ENCODE results near the gene FAM117A. TPM values are rescaled to one million over a fixed set of nuclear protein-coding genes. Genes with fewer than 3 reads are reported as not detected.

Gene FAM117A
- total RNA-seq, 1 experiment from 2014 or later = 41.5 TPM

DNA sequence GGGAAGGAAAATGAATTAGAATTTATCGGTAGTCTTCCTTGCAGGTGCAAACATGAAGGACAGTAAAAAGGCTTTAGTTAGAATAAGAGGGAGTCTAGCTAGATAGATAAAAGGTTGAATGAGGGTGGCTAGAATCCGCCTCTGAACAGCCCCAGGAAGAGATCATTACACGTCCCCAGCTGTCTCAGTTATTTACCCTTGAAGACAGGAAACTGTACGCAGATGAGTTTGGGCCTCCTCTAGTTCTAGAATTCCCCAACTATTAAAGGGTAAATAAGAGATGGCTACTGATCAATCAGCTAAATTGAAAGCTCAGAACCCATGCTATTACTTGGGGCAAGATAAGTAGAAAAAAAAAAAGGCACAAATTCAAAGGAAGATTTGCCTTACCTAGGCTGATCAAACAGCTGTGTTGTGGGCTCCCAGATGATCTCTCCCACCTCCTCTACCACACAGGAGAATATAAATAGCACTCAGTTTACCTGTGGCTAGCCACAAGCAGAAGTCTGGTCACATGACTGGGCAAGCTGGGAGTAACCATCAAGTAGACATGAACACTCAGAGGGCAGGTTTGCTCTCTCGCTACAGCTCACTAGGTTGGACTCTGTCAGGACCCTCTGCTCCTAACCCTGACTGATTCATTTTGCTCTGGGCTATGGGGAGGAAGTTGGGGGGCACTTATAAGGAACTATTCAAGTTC, 17.0 kb downstream of the FAM117A start:
- Mint-ChIP-seq H3K27ac (ENCODE audit: unreplicated experiment) (no peak overlapping the region), H3K4me1 (ENCODE audit: low read depth, unreplicated experiment) (peaks cover 12% of the 10 kb centered on the region), H3K27me3 (ENCODE audit: insufficient read depth, unreplicated experiment) (no peaks in the 10 kb centered on the region), H3K9me3 (ENCODE audit: unreplicated experiment) (no peaks in the 10 kb centered on the region), H3K4me3 (ENCODE audit: unreplicated experiment) (no peak overlapping the region), H3K36me3 (ENCODE audit: insufficient read depth, unreplicated experiment) (no peaks in the 10 kb centered on the region)
- intact Hi-C loops (cut with micrococcal nuclease; ENCODE audit: unreplicated experiment) = no loop called here
- no TSS peak for BruUV-seq (replicated peaks)
- peaks cover 25% of the 10 kb centered on the region for H3K4me1 ChIP-seq
- H3K4me3 ChIP-seq (ENCODE audit: low read depth, low read length) = no peak overlapping the region
- no peaks in the 10 kb centered on the region for H3K9me3 ChIP-seq
- TF ChIP-seq, protein P1, sequence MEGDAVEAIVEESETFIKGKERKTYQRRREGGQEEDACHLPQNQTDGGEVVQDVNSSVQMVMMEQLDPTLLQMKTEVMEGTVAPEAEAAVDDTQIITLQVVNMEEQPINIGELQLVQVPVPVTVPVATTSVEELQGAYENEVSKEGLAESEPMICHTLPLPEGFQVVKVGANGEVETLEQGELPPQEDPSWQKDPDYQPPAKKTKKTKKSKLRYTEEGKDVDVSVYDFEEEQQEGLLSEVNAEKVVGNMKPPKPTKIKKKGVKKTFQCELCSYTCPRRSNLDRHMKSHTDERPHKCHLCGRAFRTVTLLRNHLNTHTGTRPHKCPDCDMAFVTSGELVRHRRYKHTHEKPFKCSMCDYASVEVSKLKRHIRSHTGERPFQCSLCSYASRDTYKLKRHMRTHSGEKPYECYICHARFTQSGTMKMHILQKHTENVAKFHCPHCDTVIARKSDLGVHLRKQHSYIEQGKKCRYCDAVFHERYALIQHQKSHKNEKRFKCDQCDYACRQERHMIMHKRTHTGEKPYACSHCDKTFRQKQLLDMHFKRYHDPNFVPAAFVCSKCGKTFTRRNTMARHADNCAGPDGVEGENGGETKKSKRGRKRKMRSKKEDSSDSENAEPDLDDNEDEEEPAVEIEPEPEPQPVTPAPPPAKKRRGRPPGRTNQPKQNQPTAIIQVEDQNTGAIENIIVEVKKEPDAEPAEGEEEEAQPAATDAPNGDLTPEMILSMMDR (IDR thresholded peaks at IDR 0.05; ENCODE audit: insufficient read depth in 1 of 2, low read depth in 1 of 2, low read length in 1 of 2, severe bottlenecking in 1 of 2, unreplicated experiment in 1 of 2) = no peak
- H3K36me3 ChIP-seq (ENCODE audit: control insufficient read depth, insufficient read depth, low read length) = peaks cover 6% of the 10 kb centered on the region; the same call in 1 of the 2 replicates
- CTCF ChIA-PET = interaction anchor here (1.0 to 1.2 kb wide), 3 partner anchors 17 to 177 kb away, joined by 3 to 6 read pairs (median 3); partner anchors contain the start of gene FAM117A
- POLR2A ChIA-PET = interaction anchor here (2.4 kb wide), 1 partner anchor 17 kb away, joined by 17 read pairs; the partner anchor contains the start of gene FAM117A
- DNase-seq = no peak
- no peaks in the 10 kb centered on the region for H3K27me3 ChIP-seq (replicated peaks; ENCODE audit: control insufficient read depth, insufficient read depth, low read length)

DNA sequence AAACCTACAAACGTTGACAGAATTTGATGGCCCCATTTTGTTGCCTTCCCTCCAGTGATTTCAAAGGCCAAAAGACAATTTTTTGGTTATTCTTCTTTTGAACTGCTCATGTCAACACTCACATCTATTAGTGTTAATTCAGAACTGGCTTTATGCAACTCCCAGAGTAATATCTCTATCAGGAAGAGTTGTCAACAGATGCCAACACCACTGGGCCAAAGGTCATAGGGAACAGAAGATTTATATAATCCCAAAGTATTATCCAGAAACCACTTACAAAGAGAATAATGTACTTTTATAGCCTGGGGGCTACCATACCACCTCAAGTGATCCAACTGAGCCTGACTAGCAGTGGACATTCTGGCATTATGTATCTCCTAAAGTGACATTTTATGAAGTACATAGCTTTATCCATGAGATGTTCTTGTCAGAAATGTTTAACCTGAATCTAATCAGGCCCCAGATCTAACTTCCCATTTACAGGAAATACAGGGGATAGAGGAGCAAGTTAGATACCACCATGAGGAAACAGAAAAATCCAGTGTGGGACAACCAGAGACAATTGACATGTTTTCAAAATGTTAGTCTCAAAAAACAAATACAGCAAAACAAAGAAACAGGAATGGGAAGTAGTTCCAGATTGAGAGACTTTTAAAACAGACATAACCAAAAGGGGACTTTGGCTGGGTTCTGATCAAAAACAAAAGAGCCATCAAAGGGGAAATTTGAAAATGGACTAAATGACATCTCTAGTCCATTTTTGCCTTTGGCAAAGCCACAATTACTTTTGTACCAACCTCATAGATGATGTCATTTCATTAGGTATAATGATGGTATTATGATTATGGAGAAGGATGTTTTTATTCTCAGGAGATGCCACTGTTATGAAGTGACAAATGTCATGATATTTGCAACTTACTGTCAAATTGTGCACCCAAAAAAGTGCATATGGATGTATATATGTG, 18.5 kb downstream of the FAM117A start:
- CTCF ChIA-PET = no interaction called here
- Mint-ChIP-seq H3K27ac (ENCODE audit: unreplicated experiment) (no peak overlapping the region), H3K27me3 (ENCODE audit: insufficient read depth, unreplicated experiment) (no peaks in the 10 kb centered on the region), H3K9me3 (ENCODE audit: unreplicated experiment) (no peaks in the 10 kb centered on the region), H3K36me3 (ENCODE audit: insufficient read depth, unreplicated experiment) (no peaks in the 10 kb centered on the region), H3K4me1 (ENCODE audit: low read depth, unreplicated experiment) (peaks cover 12% of the 10 kb centered on the region), H3K4me3 (ENCODE audit: unreplicated experiment) (no peak overlapping the region)
- peaks cover 25% of the 10 kb centered on the region for H3K4me1 ChIP-seq
- POLR2A ChIA-PET = no interaction called here
- intact Hi-C loops (cut with micrococcal nuclease; ENCODE audit: unreplicated experiment) = no loop called here
- TF ChIP-seq, protein P1 (IDR thresholded peaks at IDR 0.05; ENCODE audit: insufficient read depth in 1 of 2, low read depth in 1 of 2, low read length in 1 of 2, severe bottlenecking in 1 of 2, unreplicated experiment in 1 of 2) = no peak
- no peak overlapping the region for H3K4me3 ChIP-seq (ENCODE audit: low read depth, low read length)
- no TSS peak for BruUV-seq (replicated peaks)
- no peaks in the 10 kb centered on the region for H3K9me3 ChIP-seq
- no peaks in the 10 kb centered on the region for H3K27me3 ChIP-seq (replicated peaks; ENCODE audit: control insufficient read depth, insufficient read depth, low read length)
- no peak for DNase-seq
- H3K36me3 ChIP-seq (ENCODE audit: control insufficient read depth, insufficient read depth, low read length) = peaks cover 6% of the 10 kb centered on the region; the same call in 1 of the 2 replicates

DNA sequence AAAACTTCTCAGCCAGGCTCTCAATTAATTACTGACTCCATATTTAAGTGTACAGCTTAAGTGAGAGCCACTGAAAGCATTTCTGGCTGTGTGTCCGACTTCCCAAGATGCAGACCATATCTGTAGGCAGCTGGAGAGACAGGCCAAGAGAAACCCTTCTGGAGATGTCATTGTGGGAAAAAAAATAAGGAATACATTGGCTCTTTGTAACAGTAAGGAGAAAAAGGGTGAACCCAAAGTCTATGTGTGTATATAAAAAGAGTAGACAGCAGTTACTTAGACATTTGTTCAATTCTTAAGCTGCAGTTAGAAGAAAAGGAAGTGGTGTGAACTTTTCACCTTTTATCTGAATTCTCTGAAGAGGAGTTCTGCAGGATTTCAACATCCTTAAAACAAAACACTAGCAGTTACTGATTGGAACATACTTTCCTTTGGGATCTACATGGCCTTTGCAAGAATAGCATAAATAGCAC, 21.7 kb downstream of the FAM117A start:
- ChIA-PET POLR2A (interaction anchor here (0.6 kb wide), 1 partner anchor 22 kb away, joined by 4 read pairs; the partner anchor contains the start of gene FAM117A), CTCF (interaction anchor here (0.7 to 1.0 kb wide), 2 partner anchors 20 to 22 kb away, joined by 3 read pairs; partner anchors contain the start of gene FAM117A)
- intact Hi-C loops (cut with micrococcal nuclease; ENCODE audit: unreplicated experiment) = no loop called here

More for the DNA sequence above, 21.7 kb downstream of the FAM117A start:
- BruUV-seq (replicated peaks) = no TSS peak
- Histone ChIP-seq H3K36me3 (ENCODE audit: control insufficient read depth, insufficient read depth, low read length) (no peaks in the 10 kb centered on the region), H3K4me3 (ENCODE audit: low read depth, low read length) (no peak overlapping the region), H3K4me1 (peaks cover 16% of the 10 kb centered on the region), H3K9me3 (no peaks in the 10 kb centered on the region), H3K27me3 (replicated peaks; ENCODE audit: control insufficient read depth, insufficient read depth, low read length) (no peaks in the 10 kb centered on the region)
- Mint-ChIP-seq H3K4me1 (ENCODE audit: low read depth, unreplicated experiment) (peaks cover 12% of the 10 kb centered on the region), H3K27me3 (ENCODE audit: insufficient read depth, unreplicated experiment) (no peaks in the 10 kb centered on the region), H3K9me3 (ENCODE audit: unreplicated experiment) (no peaks in the 10 kb centered on the region), H3K36me3 (ENCODE audit: insufficient read depth, unreplicated experiment) (no peaks in the 10 kb centered on the region), H3K4me3 (ENCODE audit: unreplicated experiment) (no peak overlapping the region), H3K27ac (ENCODE audit: unreplicated experiment) (no peak overlapping the region)
- TF ChIP-seq, protein P1 (IDR thresholded peaks at IDR 0.05; ENCODE audit: insufficient read depth in 1 of 2, low read depth in 1 of 2, low read length in 1 of 2, severe bottlenecking in 1 of 2, unreplicated experiment in 1 of 2) = no peak
- DNase-seq = no peak

All from Caco-2 (cell line).